Ovary (tissue), 3 donors: ENCODE results near the gene KLHL30.

ENCODE experiments used
- CTCF ChIP-seq, 3 donors: fragments of 450-650 bp in 2 of 3; fragments of 200-600 bp in 1 of 3; IDR thresholded peaks; one replicate each; pipeline versions ENCODE4 v1.5.1 to v1.8.0; 2016 to 2022; ENCODE audit warnings: antibody characterized with exemption in 3 of 3, mild to moderate bottlenecking in 1 of 3
- EP300 ChIP-seq: sonication (generic); formaldehyde crosslinking; IDR thresholded peaks from one replicate; pipeline ENCODE4 v1.6.1; 2017; ENCODE audit warnings: antibody characterized with exemption
- POLR2A ChIP-seq: fragments of 450-650 bp; IDR thresholded peaks from one replicate; pipeline ENCODE4 v1.6.1; 2017; ENCODE audit warnings: antibody characterized with exemption, mild to moderate bottlenecking, moderate library complexity
- donor health status: DM: no; HTN: no; CAD: no.

DNA sequence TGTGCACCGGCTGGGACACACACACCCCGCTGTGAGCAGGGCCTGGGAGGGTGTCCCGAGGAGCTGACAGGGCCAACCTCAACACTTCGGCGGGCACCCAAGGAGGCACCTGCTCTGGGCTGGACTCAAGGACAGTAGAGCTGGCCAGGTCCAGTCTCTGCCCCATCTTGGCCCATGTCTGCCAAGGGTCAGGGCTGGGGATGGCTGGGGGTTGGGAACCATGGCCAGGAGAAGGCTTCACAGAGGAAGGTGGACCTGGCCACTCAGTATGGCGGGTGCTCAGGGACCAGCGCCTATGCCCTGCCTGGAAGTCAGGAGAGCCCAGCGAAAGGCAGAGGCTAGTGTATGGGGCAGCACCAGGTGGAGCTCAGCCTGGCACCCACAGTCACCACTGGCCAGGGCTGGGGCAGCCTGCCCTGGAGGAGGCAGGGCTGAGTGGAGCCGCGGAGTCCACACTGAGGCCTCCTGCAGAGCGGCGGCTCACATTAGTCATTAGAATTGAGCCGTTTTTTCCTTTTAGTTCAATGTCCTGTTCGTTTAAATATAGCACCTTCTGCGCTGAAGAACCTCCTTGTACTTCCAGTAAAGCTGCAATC is 24.5 kb downstream of the KLHL30 start:
- TF ChIP-seq CTCF (IDR thresholded peaks at IDR 0.05): no peak
- no peak for TF ChIP-seq POLR2A
- no peak for TF ChIP-seq EP300
